Mucosa of descending colon (tissue), 3 donors: ENCODE results near the gene ITIH2. TPM values are rescaled to one million over a fixed set of nuclear protein-coding genes. Genes with fewer than 3 reads are reported as not detected.
A peak's percentile ranks its signal among the peaks of the same experiment; 100 is the strongest.

Experiments used
- ATAC-seq: fragments of 200-7000 bp; cut with Tn5 transposase; one replicate; pipeline ENCODE4 v1.9.1; 2020; ENCODE audit warnings: mild to moderate bottlenecking, moderate library complexity
- DNase-seq, 3 donors: peaks; one replicate each; pipeline ENCODE4 v3.0.0-alpha.2; 2020
- H3K36me3 ChIP-seq: fragments of 200-600 bp; one replicate; pipeline ENCODE4 v1.8.0; 2021; ENCODE audit warnings: low read depth, mild to moderate bottlenecking
- H3K4me1 ChIP-seq: fragments of 200-600 bp; one replicate; pipeline ENCODE4 v1.8.0; 2021; ENCODE audit warnings: low read depth, mild to moderate bottlenecking
- H3K4me3 ChIP-seq: fragments of 200-600 bp; one replicate; pipeline ENCODE4 v1.8.0; 2021; ENCODE audit warnings: mild to moderate bottlenecking
- H3K9me3 ChIP-seq: fragments of 200-600 bp; one replicate; pipeline ENCODE4 v1.8.0; 2021; ENCODE audit warnings: mild to moderate bottlenecking
- CTCF ChIP-seq: fragments of 200-600 bp; IDR thresholded peaks from one replicate; pipeline ENCODE4 v1.8.0; 2022; ENCODE audit warnings: antibody characterized with exemption, mild to moderate bottlenecking
- intact Hi-C, 2 donors: fragments of 100-400 bp; cut with DNase I in 1 of 2; cut with micrococcal nuclease in 1 of 2; formaldehyde crosslinking; loops; one replicate each; pipeline versions ENCODE4 v1.11.0 to v1.11.1; 2022; cut with DNase I, micrococcal nuclease
- total RNA-seq, 3 donors: library from RNA; stranded (reverse); fragmentation: NEBNext Ultra II Directional in 2 of 3; extraction: Animal tissue kit (Norgen Biotek cat#: 25700) in 2 of 3; gene quantifications; one replicate each; pipeline versions ENCODE4 v1.2.1 to v1.2.4, GENCODE V29; 2021 to 2023
- donor health status: DM: no; HTN: no; CAD: no; lungs with moderate emphysema.
- donor health status: DM: no; HTN: no; CAD: no.
- donor health status: DM: no; HTN: yes; CAD: no.

The ITIH2 gene
- total RNA-seq, 3 donors from 2014 or later: not detected

- no peaks in the 10 kb centered on the region for H3K4me1 ChIP-seq
- H3K36me3 ChIP-seq: peaks cover 4% of the 10 kb centered on the region
- no peak overlapping the region for H3K4me3 ChIP-seq
- no peaks in the 10 kb centered on the region for H3K9me3 ChIP-seq
- TF ChIP-seq CTCF: no peak
- intact Hi-C loops: no loop called here
- no peak for DNase-seq
- ATAC-seq: no peak
Measured at GRCh38 chr10:7750222-7750621, 47.1 kb downstream of the ITIH2 start.

- intact Hi-C loops: no loop called here
- Histone ChIP-seq H3K9me3 (no peaks in the 10 kb centered on the region), H3K4me1 (no peaks in the 10 kb centered on the region), H3K4me3 (no peak overlapping the region), H3K36me3 (peaks cover 4% of the 10 kb centered on the region)
- DNase-seq (no peak), ATAC-seq (no peak)
- TF ChIP-seq CTCF: no peak
Measured at GRCh38 chr10:7752251-7752650, 49.1 kb downstream of the ITIH2 start.

GRCh38 chr10:7755103-7755502, 52.0 kb downstream of the ITIH2 start:
- no peak for TF ChIP-seq CTCF
- ATAC-seq (no peak), DNase-seq (no peak)
- Histone ChIP-seq H3K4me1 (no peaks in the 10 kb centered on the region), H3K9me3 (no peaks in the 10 kb centered on the region), H3K4me3 (no peak overlapping the region), H3K36me3 (peaks cover 4% of the 10 kb centered on the region)
- intact Hi-C loops: no loop called here

GRCh38 chr10:7756360-7756992, 53.4 kb downstream of the ITIH2 start:
- intact Hi-C loops: no loop called here
- Histone ChIP-seq H3K4me1 (no peaks in the 10 kb centered on the region), H3K4me3 (no peak overlapping the region), H3K9me3 (no peaks in the 10 kb centered on the region), H3K36me3 (peaks cover 4% of the 10 kb centered on the region)
- ATAC-seq (peak; percentile 88), DNase-seq (peak in 2 of 3 donors; percentile 32 to 69)
- peak; percentile 29 for TF ChIP-seq CTCF

- TF ChIP-seq CTCF: no peak
- H3K4me3 ChIP-seq: no peak overlapping the region
- H3K36me3 ChIP-seq: peaks cover 15% of the 10 kb centered on the region
- intact Hi-C loops: no loop called here
- DNase-seq (no peak), ATAC-seq (no peak)
- H3K9me3 ChIP-seq: no peaks in the 10 kb centered on the region
- H3K4me1 ChIP-seq: no peaks in the 10 kb centered on the region
Measured at GRCh38 chr10:7763929-7764328, 60.8 kb downstream of the ITIH2 start.

- Histone ChIP-seq H3K4me1 (no peaks in the 10 kb centered on the region), H3K4me3 (no peak overlapping the region), H3K36me3 (peaks cover 17% of the 10 kb centered on the region), H3K9me3 (no peaks in the 10 kb centered on the region)
- ATAC-seq (no peak), DNase-seq (no peak)
- intact Hi-C loops: no loop called here
- TF ChIP-seq CTCF: no peak
Measured at GRCh38 chr10:7766241-7766640, 63.1 kb downstream of the ITIH2 start.
